Activated CD4-positive, alpha-beta T cell treated with anti-CD3 and anti-CD28 coated beads, Interleukin-2, amount 50 U/mL, for 48 hours (primary cell): ENCODE results near the gene CBR1.
"Not testable (repeated sequence)": the region's sequence is repeated elsewhere in the genome, so short reads cannot be mapped to it uniquely, and the experiment has no call there.

Experiments used
- DNase-seq, 2 experiments: peaks; one replicate each; pipeline ENCODE4 v3.0.0-alpha.2; 2020

Gene CBR1

DNA sequence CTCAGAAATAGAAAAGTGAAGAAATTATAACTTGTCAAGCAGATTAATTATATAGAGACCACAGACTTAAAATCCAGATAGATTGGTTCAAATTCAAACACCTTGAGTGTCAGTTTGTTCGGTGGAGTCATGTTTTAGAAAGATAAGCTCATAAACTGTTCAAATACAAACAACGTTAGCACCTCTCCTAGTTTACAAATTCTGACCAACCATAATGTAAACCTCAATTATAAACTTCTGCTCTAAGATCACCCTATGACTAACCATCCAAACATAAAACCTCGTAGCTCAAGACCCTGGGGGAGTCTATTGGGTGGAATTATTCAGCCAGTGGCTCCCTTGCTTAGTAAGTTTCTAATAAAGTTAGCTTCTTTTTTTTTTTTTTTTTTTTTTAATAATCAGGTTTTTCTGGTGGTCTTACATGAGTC lies 12.4 kb downstream of the CBR1 start:
- no peak for DNase-seq

DNA sequence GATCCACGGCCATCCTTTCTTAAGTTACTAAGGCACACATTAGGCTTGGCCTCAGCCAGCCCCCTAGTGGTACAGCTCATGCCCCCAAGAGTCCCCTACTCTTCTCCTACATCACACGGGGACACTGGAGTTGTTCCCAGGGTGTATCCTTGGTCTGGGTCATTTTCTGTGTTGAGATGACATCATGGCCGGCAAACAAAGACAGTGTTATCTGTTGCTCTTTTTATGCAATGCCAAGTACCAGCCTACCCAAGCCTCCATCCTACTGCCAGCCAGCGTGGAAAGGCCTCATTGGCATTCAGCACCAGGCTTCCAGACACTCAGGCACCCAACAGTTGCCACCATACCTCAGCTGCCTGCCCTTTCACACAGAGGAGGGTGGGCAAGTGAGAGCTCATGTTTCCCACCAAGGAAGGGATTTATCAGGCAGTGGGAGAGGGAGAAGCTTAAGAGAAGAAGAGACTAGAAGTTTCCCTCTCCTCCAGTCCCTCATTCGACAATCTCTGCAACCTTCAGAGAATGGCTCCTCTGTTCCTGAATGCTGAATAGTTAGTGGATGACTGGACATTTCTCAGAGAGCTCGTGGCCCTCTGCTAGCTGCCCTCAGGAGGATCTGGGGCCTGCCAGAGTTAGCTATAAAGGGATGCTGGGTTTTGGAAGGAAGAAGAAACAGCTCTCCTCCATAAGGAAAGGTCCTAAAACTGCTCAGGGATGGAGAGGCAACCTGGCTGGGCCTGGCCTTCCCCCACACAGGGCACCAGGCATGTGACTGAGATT lies 17.7 kb downstream of the CBR1 start:
- no peak for DNase-seq

DNA sequence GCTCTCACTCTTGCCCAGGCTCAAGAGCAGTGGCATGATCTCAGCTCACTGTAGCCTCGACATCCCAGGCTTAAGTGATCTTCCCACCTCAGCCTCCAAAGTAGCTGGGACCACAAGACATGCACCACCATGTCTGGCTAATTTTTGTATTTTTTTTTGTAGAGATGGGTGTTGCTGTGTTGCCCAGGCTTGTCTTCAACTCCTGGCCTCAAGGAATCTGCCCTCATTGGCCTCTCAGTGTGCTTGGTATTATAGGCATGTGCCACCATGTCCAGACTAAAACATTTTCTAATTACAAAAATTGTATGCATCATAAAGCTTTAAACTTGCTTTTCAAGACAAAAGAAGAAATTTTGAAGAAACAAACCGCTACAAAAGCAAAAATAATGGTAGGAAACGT lies 20.1 kb downstream of the CBR1 start:
- no peak for DNase-seq

DNA sequence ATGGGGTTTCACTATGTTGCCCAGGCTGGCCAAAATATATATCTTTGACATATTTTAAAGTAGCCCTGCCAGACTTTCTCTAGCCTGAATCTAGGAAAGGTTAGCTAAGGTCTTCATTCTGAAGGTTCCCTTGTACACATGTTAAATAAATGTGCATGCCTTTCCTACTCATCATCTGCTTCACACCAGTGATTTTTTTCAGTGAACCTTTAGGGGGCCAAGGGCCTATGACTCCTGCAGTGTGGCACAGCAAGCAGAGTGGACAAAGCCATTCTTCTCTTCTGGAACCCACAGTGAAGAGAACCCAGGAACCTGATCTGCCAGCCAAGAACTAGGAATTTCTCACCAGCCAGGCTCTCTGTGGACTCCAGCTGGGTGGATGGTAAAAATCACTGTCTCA lies 22.9 kb downstream of the CBR1 start:
- DNase-seq, result no peak

DNA sequence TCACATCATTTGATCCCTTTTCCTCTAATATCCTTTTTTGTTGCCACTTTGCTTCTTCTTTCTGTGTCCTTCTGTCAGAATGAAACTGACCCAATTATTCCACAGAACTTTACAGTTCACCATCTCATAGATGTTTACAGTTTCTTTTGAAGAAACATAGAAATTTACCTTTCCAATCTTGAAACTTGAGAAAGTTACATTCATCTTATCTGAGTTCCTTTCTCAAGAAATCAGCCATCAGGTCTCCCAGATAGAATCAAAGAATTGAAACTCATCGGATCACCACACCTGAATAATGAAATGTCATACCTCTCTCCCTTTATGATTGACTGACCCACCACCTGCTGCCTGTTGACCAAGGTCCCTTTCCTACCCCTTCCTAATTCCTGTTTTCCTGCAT lies 23.7 kb downstream of the CBR1 start:
- no peak for DNase-seq

DNA sequence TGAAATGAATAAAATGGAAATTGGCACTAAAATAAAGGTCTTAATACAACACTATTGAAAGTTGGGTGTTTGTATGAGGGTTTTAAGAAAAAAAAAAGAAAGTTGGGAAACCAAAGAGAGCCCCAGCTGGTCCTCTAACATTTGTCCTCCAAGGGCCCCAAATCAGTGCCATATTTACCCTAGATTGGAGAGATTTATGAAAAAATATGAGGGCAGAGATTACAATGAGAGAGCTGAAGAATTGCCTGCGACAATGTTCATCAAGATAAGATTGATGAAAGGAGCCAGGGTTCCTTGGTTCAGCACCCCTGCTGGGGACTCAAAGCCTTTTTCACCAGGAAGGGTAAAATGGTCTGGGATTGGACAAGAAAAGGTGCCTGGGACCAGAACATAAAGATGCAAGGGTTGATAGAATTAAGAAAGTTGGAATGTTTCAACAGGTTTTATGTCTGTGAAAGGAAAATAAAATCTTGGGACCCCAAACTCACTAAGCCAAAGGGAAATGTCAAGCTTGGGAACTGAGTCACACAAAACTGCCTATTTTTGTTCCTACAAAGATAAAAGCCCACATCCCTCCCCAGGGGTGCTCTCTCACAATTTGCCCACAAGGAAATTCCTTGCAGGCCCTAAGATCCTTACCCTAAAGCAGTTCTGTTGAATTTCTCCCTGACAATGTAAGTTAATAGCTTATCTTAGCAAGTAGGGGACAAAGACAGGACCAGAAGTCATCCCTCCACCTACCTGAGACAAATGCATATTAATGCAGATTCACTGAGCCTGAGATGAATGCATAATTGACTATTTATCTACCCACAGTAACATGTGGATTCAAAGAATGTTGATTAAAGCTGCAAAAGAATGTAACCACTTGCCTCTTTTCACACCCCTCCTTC lies 26.8 kb downstream of the CBR1 start:
- DNase-seq, result no peak

DNA sequence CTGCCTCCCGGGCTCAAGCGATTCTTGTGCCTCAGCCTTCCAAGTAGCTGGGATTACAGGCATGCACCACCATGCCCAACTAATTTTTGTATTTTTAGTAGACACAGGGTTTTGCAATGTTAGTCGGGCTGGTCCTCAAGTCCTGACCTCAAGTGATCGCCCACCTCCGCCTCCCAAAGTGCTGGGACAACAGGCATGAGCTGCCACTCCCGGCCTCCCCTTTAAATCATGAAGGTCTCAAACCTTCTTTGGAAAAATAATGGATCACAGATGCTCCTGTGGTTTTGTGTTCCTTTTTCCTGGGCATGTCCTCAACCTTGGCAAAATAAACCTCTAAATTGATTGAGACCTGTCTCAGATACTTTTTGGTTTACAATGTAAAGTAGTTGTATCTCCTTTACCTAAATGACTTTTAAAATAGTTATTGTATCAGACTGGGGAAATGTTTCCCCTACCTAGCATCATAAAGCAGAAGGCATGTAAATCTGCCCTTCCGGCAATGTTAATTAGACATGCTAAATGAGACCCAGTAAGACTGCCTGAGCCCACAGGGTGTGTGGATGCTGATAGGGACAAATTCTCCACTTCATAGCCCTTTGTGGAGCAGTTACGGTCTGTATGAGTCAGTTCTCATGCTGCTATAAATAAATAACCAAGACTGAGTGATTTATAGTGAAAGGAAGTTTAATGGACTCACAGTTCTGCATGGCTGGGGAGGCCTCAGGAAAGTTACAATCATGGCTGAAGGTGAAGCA lies 27.8 kb downstream of the CBR1 start:
- DNase-seq, result no peak

DNA sequence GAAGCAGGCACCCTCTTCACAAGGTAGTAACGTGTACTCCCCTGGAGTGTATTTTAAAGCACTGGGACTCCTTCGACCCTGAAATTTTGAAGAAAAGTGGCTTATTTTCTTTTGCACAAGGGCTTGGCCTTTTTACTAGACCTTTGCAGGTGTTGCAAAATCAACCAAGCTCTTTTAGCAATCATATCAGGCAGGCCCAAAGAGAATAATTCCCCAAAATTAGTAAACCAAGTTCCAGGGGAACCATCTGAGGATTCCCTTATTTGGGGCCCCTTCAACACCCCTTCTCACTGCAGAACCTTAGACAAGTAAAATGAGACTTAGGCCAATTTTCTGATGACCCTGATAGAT lies 28.3 kb downstream of the CBR1 start:
- DNase-seq, result no peak

DNA sequence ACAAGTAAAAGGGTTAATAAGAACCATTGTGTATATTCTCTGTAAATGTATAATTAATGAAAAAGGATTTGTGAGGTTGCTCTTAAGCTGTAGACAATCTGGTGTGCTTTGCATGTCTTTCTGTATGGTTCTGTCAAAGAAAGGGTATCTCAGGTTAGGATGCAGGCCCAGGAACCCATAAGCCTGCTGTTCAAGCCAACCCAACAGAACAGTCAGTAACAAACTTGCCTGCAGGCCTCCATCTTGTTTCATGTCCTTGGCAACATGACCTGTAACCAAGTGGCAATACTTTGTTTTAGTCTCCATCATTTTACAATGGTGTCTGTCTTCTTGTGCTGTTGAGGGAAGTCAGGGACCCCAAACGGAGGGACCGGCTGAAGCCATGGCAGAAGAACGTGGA lies 29.2 kb downstream of the CBR1 start:
- no peak for DNase-seq

DNA sequence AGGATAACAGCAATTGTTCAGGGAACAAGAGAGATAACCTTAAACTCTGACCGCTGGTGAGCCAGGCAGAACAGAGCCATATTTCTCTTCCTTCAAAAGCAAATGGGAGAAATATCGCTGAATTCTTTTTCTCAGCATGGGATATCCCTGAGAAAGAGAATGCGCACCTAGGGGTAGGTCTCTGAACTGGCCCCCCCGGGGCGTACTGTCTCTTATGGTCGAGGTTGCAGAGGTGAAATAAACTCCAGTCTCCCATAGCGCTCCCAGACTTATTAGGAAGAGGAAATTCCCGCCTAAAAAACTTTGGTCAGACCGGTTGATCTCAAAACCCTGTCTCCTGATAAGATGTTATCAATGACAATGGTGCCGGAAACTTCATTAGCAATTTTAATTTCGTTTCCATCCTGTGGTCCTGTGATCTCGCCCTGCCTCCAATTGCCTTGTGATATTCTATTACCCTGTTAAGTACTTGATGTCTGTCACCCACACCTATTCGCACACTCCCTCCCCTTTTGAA lies 29.9 kb downstream of the CBR1 start:
- not testable (repeated sequence) for DNase-seq

DNA sequence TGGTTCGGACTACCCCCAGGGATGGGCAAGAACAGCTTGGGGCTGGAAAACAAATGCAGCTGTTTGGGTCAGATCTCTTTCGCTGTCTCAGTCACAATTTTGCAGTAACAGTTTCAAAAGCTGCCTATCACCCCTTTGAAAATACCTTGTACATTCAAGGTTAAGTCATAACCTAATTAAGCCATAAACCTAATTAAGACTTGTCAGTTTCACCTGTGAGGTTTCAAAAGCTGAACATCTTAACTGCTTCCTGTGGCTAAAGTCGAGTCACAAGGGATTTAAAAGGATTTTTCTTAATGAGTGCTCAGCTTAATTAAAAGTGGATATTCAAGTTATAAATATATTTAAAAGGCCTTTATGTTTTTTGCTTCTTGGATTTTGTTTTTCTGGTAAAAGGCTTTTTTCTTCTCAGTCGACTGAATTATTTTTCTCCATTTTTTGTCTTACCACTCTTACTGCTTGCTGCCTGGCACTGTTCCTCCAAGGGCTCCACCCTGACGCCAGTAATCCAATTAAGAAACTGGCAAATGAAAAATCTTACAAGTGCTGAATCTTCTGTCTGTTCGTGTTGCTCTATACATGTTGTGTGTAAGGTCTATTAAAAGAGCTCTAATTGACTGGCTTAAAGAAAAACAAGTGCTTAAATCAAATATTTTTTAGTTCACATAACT lies 31.3 kb downstream of the CBR1 start:
- no peak for DNase-seq

DNA sequence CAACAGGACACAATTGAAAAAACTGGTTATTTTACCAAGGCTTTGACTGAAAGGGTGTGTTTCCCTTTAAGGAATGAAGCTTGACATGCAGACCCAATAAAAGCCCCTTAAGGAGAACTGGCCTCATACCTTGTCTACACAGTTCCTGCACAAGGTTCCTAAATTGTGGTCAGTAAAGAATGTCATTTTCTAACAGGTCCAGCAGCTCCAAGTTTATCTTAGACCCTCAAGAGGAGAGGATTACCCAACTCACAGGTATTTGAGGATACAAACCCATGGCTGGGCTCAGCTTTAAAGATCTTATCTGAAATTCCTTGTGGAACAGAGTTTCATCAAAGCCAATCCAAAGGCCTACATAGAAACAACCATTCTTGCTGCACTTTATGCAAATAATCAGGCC lies 33.6 kb downstream of the CBR1 start:
- no peak for DNase-seq

DNA sequence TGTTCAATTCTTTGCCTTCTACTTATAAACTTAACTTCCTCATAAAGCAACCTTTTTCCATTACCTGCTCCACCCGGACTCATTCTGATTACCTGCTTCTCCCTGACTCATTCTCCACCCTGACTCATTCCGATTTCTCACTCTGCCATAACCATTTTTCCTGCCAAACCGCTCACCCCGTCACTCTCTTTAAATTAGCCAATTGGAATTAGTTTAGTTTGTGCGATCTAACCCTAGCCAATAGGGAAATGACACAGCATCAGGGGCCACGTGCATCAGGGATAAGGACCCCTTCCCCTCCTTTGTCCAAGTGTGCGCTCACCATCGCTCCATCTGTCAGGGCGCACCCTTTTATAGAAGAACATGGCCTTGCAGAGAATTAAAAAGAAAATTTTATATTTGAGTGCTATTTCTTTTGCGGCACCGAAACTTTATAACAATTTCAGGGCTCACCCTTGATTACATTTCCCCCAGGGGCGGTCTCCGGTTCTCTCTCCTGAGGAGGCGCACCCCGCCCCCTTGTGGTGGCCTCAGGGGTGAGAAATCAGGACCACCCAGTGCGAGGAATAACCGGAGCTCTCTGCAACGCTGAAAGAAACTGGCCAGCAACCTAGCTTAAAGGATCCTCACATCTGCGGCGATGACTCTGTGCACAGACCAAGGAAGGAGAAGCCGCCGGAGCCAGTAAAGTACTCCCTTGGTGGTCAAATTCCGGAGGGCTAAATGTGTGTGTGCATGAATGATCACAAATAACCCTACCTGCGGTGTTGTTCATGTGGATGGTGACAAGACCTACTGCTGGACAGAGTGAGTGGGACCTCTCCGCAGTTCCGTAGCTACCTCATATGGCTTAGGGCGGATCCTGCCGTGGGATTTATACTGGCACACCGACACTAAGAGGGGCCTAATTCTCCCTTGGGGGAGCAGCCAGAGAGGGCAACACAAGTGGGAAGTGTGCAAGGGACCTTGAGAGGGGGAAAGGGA lies 34.8 kb downstream of the CBR1 start:
- peak; percentile 54 to 63 for DNase-seq

DNA sequence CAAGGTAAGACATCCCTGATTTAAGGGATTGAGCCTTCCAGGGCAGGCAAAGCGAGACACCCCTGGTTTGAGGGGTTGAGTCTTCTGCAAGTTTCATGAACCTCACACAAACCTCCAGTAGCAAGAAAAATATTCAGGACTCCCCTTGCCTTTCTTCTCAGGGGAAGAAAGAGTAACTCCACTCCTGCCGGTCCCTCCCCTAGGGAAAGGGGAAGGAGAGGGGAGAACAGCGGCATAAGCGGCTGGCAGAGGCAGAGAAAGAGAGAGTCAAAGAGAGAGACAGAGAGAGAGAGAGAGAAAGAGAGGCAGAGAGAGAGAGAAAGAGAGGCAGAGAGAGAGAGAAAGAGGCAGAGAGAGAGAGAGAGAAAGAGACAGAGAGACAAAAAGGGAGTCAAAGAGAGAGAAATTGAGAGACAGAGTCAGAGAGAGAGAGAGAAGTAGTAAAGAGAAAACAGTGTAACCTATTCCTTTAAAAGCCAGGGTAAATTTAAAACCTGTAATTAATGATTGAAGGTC lies 35.6 kb downstream of the CBR1 start:
- no peak for DNase-seq

DNA sequence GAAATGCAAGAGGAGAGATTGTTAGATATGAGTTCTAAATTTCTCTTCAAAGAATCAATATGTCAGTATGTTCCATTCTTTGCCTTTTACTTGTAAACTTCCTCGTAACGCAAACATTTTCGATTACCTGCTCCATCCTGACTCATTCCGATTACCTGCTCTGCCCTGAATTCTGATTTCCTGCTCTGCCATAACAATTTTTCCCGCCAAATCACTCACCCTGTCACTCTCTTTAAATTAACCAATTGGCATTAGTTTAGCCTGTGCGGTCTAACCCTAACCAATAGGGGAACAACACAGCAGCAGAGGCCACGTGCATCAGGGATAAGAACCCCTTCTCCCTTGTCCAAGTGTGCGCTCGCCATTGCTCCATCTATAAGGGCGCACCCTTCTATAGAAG lies 40.0 kb downstream of the CBR1 start:
- no peak for DNase-seq

DNA sequence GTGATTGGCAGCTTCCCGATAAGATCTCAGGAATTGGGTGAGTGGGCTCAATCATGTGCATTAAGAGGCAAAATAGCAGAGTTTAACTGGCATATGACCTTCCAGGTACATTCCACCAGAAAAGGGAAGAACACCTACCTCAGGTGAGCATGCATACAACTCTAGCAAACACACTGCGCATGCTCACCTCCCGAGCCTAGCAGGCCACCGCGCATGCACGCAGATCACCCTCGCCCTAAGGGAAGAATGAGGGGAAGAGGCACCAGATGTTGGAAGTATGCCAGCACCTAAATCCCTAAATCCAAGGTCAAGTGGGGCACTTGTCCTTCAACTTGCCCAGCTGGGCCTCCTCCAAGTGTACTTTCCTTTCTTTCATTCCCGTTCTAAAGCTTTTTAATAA lies 41.4 kb downstream of the CBR1 start:
- DNase-seq, result no peak

DNA sequence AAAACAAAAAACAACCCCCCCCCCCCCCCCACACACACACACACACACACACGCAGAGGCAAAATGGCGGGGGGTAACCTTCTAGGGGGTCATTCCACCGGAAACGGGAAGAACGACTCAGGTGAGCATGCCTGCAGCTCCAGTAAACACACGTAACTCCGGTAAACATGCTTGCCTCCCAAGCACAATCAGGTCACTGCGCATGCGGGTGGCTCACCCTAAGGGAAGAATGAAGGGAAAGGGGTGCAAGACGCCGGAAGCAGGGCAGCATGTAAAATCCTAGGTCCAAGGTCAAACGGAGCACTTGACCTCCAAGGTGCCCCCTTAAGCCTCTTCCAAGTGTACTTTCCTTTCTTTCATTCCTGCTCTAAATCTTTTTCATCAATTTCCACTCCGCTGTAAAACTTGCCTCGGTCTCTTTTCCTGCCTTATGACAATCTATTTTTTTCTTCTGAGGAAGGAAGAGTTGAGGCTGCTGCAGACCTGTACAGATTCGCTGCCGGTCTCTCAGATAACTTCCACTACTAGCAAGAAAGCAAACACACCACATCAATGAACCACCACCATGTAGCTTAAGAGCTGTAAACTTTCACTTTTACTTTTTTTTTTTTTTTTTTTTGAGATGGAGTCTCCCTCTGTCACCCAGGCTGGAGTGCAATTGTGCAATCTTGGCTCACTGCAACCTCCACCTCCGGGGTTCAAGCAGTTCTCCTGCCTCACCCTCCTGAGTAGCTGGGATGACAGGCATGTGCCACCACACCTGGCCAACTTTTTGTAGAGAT lies 44.0 kb downstream of the CBR1 start:
- DNase-seq, result peak; percentile 60 to 67

DNA sequence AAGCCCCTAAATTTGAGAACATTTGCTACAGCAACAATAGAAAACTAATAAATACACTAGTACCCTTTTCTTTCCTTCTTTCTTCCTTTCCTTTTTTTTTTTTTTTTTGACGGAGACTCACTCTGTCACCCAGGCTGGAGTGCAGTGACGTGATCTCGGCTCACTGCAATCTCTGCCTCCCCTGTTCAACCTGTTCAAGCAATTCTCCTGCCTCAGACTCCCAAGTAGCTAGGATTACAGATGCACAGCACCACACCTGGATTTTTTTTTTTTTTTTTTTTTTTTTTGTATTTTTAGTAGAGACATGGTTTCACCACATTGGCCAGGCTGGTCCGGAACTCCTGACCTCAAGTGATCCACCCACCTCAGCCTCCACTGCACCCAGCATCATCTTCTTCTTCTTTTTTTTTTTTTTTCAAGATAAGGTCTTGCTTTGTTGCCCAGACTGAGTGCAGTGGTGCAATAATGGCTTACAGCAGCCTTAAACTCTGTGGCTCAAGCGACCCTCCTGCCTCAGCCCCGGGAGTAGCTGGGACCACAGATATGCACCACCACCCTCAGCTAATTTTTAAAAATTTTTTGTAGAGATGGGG lies 45.4 kb downstream of the CBR1 start:
- no peak for DNase-seq

DNA sequence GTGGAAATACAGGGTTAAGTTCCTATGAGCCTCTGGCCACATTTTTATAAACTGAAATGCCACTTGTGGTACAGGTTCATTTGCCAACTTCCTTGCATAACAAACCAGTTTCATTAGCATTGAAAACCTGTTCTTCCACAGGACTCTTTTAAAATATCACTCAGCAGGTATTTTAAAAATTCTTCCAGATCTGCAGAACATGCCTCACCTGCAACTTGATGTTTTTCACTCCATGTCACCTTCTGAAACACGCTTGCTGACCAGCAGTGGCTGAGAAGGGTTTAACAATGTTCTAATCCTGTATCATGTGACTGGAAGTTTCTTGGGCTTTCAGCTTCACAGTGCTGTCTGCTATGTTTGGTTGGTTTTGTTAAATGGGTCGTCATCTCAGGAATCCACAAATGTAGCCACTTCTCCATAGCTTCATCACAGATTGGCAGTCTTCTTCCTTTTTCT lies 47.5 kb downstream of the CBR1 start:
- no peak for DNase-seq
